PC-3 (cell line): ENCODE data around the gene RAP1B.

Experiments used
- EZH2 ChIP-seq: fragments of 300-600 bp; sonication (generic); IDR thresholded peaks from one replicate; pipeline ENCODE4 v1.6.1; 2017; ENCODE audit warnings: antibody characterized with exemption, mild to moderate bottlenecking, low read length; ENCODE audit not compliant: unreplicated experiment
- EZH2phosphoT487 ChIP-seq: fragments of 300-600 bp; sonication (generic); IDR thresholded peaks from 2 replicates; pipeline ENCODE4 v1.6.1; 2018; ENCODE audit warnings: mild to moderate bottlenecking, antibody characterized with exemption, low read length, borderline replicate concordance
- TF ChIP-seq, protein P1 (sequence below): fragments of 300-600 bp; sonication (generic); conservative IDR thresholded peaks from 2 replicates; pipeline ENCODE4 v1.5.1; 2017; ENCODE audit warnings: antibody characterized with exemption, low read depth, mild to moderate bottlenecking, low read length

DNA sequence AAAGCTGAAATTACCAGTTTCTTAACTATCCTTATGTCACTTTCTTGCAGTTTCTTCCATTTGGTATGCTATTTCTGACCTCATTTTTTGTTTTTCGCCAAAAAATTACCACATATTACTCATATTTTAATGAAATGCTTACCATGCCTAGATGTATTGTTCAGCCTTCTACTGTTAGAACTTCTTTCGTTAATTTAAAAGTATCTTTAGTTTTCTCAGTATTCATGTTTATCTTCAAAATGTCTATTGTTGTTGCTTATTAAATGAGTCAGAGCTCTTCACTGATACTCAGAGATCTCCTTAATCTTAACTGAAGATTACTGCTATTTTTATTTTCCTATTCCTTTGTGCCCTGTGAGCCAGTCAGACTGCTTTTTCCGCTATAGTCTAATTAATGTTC lies 20.5 kb downstream of the RAP1B start:
- TF ChIP-seq, protein P1, sequence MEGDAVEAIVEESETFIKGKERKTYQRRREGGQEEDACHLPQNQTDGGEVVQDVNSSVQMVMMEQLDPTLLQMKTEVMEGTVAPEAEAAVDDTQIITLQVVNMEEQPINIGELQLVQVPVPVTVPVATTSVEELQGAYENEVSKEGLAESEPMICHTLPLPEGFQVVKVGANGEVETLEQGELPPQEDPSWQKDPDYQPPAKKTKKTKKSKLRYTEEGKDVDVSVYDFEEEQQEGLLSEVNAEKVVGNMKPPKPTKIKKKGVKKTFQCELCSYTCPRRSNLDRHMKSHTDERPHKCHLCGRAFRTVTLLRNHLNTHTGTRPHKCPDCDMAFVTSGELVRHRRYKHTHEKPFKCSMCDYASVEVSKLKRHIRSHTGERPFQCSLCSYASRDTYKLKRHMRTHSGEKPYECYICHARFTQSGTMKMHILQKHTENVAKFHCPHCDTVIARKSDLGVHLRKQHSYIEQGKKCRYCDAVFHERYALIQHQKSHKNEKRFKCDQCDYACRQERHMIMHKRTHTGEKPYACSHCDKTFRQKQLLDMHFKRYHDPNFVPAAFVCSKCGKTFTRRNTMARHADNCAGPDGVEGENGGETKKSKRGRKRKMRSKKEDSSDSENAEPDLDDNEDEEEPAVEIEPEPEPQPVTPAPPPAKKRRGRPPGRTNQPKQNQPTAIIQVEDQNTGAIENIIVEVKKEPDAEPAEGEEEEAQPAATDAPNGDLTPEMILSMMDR: no peak
- TF ChIP-seq EZH2: no peak
- no peak for TF ChIP-seq EZH2phosphoT487
